ENCODE results near the gene TTC34. TPM values are rescaled to one million over a fixed set of nuclear protein-coding genes. Genes with fewer than 3 reads are reported as not detected.
"Not testable (repeated sequence)": the region's sequence is repeated elsewhere in the genome, so short reads cannot be mapped to it uniquely, and the experiment has no call there.

TTC34 gene
- polyA plus RNA-seq, 1 donor (not counting 4 experiments of a cell fraction or from before 2014, with no cell fraction given) = 0.04 TPM

DNA sequence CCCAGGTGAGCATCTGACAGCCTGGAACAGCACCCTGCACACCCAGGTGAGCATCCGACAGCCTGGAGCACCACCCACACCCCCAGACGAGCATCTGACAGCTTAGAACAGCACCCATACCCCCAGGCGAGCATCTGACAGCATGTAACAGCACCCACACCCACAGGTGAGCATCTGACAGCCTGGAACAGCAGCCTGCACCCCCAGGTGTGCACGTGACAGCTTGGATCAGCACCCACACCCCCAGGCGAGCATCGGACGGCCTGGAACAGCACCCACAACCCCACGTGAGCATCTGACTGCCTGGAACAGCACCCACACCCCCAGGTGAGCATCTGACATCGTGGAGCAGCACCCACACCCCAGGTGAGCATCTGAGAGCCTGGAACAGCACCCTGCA, 116.6 kb downstream of the TTC34 start:
- H3K27ac ChIP-seq (ENCODE audit: control insufficient read depth, insufficient read depth, low read length); dilution Hi-C loops (cut with MboI; ENCODE audit: extremely low pct_ligation_motif_present, low sequenced_read_pairs); DNase-seq (ENCODE audit: low read depth, low spot score); H2AFZ ChIP-seq (ENCODE audit: control insufficient read depth, low read length); H3K9ac ChIP-seq (ENCODE audit: control insufficient read depth, extremely low read depth, insufficient read depth, low read length); H3K79me2 ChIP-seq (ENCODE audit: control insufficient read depth, insufficient read depth, low read length); H3K9me3 ChIP-seq (ENCODE audit: control insufficient read depth, low read depth, low read length); FAIRE-seq; H4K20me1 ChIP-seq (ENCODE audit: control insufficient read depth, extremely low read depth, insufficient read depth, low read length); H3K4me2 ChIP-seq (ENCODE audit: control insufficient read depth, extremely low read depth, insufficient read depth, low read depth, low read length); H3K36me3 ChIP-seq (ENCODE audit: control insufficient read depth in 2 of 2, extremely low read depth in 1 of 2, insufficient read depth in 2 of 2, low read length in 2 of 2); H3K9me1 ChIP-seq (ENCODE audit: control insufficient read depth, extremely low read depth, insufficient read depth, low read length); H3K4me3 ChIP-seq (ENCODE audit: control insufficient read depth in 2 of 3, extremely low read depth in 1 of 3, insufficient read depth in 2 of 3, low read depth in 1 of 3, low read length in 3 of 3); H3K27me3 ChIP-seq (ENCODE audit: control insufficient read depth, extremely low read depth, insufficient read depth, low read length); H3K4me1 ChIP-seq (ENCODE audit: control insufficient read depth, extremely low read depth, insufficient read depth, low read length): not testable (repeated sequence)

DNA sequence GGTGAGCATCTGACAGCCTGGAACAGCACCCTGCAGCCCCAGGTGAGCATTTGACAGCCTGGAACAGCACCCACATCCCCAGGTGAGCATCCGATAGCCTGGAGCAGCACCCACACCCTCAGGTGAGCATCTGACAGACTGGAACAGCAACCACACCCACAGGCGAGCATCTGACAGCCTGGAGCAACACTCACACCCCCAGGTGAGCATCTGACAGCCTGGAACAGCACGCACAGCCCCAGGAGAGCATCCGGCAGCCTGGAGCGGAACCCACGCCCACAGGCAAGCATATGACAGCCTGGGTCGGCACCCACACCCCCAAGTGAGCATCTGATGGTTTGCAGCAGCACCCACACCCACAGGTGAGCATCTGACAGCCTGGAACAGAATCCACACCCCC, 117.5 kb downstream of the TTC34 start:
- H3K4me1 ChIP-seq (ENCODE audit: control insufficient read depth, extremely low read depth, insufficient read depth, low read length); H4K20me1 ChIP-seq (ENCODE audit: control insufficient read depth, extremely low read depth, insufficient read depth, low read length); H3K4me3 ChIP-seq (ENCODE audit: control insufficient read depth in 2 of 3, extremely low read depth in 1 of 3, insufficient read depth in 2 of 3, low read depth in 1 of 3, low read length in 3 of 3); dilution Hi-C loops (cut with MboI; ENCODE audit: extremely low pct_ligation_motif_present, low sequenced_read_pairs); H2AFZ ChIP-seq (ENCODE audit: control insufficient read depth, low read length); H3K9ac ChIP-seq (ENCODE audit: control insufficient read depth, extremely low read depth, insufficient read depth, low read length); H3K9me1 ChIP-seq (ENCODE audit: control insufficient read depth, extremely low read depth, insufficient read depth, low read length); H3K9me3 ChIP-seq (ENCODE audit: control insufficient read depth, low read depth, low read length); DNase-seq (ENCODE audit: low read depth, low spot score); H3K4me2 ChIP-seq (ENCODE audit: control insufficient read depth, extremely low read depth, insufficient read depth, low read depth, low read length); H3K79me2 ChIP-seq (ENCODE audit: control insufficient read depth, insufficient read depth, low read length); H3K27me3 ChIP-seq (ENCODE audit: control insufficient read depth, extremely low read depth, insufficient read depth, low read length); H3K27ac ChIP-seq (ENCODE audit: control insufficient read depth, insufficient read depth, low read length); FAIRE-seq; H3K36me3 ChIP-seq (ENCODE audit: control insufficient read depth in 2 of 2, extremely low read depth in 1 of 2, insufficient read depth in 2 of 2, low read length in 2 of 2): not testable (repeated sequence)

DNA sequence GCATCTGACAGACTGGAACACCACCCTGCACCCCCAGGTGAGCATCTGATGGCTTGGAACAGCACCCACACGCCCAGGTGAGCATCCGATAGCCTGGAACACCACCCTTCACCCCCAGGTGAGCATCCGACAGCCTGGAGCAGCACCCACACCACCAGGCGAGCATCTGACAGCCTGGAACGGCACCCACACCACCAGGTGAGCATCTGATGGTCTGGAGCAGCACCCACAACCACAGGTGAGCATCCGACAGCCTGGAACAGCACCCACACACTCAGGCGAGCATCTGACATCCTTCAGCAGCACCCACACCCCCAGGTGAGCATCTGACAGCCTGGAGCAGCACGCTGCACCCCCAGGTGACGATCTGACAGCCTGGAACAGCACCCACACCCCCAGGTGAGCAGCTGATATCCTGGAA, 118.2 kb downstream of the TTC34 start:
- DNase-seq (ENCODE audit: low read depth, low spot score); H3K9ac ChIP-seq (ENCODE audit: control insufficient read depth, extremely low read depth, insufficient read depth, low read length); H3K4me2 ChIP-seq (ENCODE audit: control insufficient read depth, extremely low read depth, insufficient read depth, low read depth, low read length); H3K27ac ChIP-seq (ENCODE audit: control insufficient read depth, insufficient read depth, low read length); H3K4me1 ChIP-seq (ENCODE audit: control insufficient read depth, extremely low read depth, insufficient read depth, low read length); H3K4me3 ChIP-seq (ENCODE audit: control insufficient read depth in 2 of 3, extremely low read depth in 1 of 3, insufficient read depth in 2 of 3, low read depth in 1 of 3, low read length in 3 of 3); FAIRE-seq; H3K27me3 ChIP-seq (ENCODE audit: control insufficient read depth, extremely low read depth, insufficient read depth, low read length); H3K9me3 ChIP-seq (ENCODE audit: control insufficient read depth, low read depth, low read length); H3K36me3 ChIP-seq (ENCODE audit: control insufficient read depth in 2 of 2, extremely low read depth in 1 of 2, insufficient read depth in 2 of 2, low read length in 2 of 2); dilution Hi-C loops (cut with MboI; ENCODE audit: extremely low pct_ligation_motif_present, low sequenced_read_pairs); H3K9me1 ChIP-seq (ENCODE audit: control insufficient read depth, extremely low read depth, insufficient read depth, low read length); H4K20me1 ChIP-seq (ENCODE audit: control insufficient read depth, extremely low read depth, insufficient read depth, low read length); H3K79me2 ChIP-seq (ENCODE audit: control insufficient read depth, insufficient read depth, low read length); H2AFZ ChIP-seq (ENCODE audit: control insufficient read depth, low read length): not testable (repeated sequence)

DNA sequence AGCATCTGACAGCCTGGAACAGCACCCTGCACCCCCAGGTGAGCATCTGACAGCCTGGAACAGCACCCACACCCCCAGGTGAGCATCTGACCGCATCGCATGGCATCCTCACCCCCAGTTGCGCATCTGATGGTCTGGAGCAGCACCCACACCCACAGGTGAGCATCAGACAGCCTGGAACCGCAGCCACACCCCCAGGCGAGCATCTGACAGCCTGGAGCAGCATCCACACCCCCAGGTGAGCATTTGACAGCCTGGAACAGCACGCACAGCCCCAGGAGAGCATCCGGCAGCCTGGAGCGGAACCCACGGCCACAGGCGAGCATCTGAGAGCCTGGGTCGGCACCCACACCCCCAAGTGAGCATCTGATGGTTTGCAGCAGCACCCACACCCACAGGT, 118.6 kb downstream of the TTC34 start:
- FAIRE-seq; dilution Hi-C loops (cut with MboI; ENCODE audit: extremely low pct_ligation_motif_present, low sequenced_read_pairs); H3K4me3 ChIP-seq (ENCODE audit: control insufficient read depth in 2 of 3, extremely low read depth in 1 of 3, insufficient read depth in 2 of 3, low read depth in 1 of 3, low read length in 3 of 3): not testable (repeated sequence)

DNA sequence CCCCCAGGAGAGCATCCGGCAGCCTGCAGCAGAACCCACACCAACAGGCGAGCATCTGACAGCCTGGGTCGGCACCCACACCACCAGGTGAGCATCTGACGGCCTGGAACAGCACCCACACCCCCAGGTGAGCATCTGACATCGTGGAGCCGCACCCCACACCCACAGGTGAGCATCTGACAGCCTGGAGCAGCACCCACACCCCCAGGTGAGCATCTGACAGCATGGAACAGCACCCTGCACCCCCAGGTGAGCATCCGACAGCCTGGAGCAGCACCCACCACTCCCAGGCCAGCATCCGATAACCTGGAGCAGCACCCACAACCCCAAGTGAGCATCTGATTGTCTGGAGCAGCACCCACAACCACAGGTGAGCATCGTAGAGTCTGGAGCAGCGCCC, 124.8 kb downstream of the TTC34 start:
- FAIRE-seq; dilution Hi-C loops (cut with MboI; ENCODE audit: extremely low pct_ligation_motif_present, low sequenced_read_pairs): not testable (repeated sequence)

More for the DNA sequence above, 118.6 kb downstream of the TTC34 start:
- H3K27me3 ChIP-seq (ENCODE audit: control insufficient read depth, extremely low read depth, insufficient read depth, low read length); DNase-seq (ENCODE audit: low read depth, low spot score); H4K20me1 ChIP-seq (ENCODE audit: control insufficient read depth, extremely low read depth, insufficient read depth, low read length); H3K36me3 ChIP-seq (ENCODE audit: control insufficient read depth in 2 of 2, extremely low read depth in 1 of 2, insufficient read depth in 2 of 2, low read length in 2 of 2); H3K4me1 ChIP-seq (ENCODE audit: control insufficient read depth, extremely low read depth, insufficient read depth, low read length); H3K27ac ChIP-seq (ENCODE audit: control insufficient read depth, insufficient read depth, low read length); H3K79me2 ChIP-seq (ENCODE audit: control insufficient read depth, insufficient read depth, low read length); H3K9ac ChIP-seq (ENCODE audit: control insufficient read depth, extremely low read depth, insufficient read depth, low read length); H2AFZ ChIP-seq (ENCODE audit: control insufficient read depth, low read length); H3K9me1 ChIP-seq (ENCODE audit: control insufficient read depth, extremely low read depth, insufficient read depth, low read length); H3K9me3 ChIP-seq (ENCODE audit: control insufficient read depth, low read depth, low read length); H3K4me2 ChIP-seq (ENCODE audit: control insufficient read depth, extremely low read depth, insufficient read depth, low read depth, low read length): not testable (repeated sequence)

More for the DNA sequence above, 124.8 kb downstream of the TTC34 start:
- not testable (repeated sequence) for H3K79me2 ChIP-seq (ENCODE audit: control insufficient read depth, insufficient read depth, low read length); H3K4me2 ChIP-seq (ENCODE audit: control insufficient read depth, extremely low read depth, insufficient read depth, low read depth, low read length); H3K9me1 ChIP-seq (ENCODE audit: control insufficient read depth, extremely low read depth, insufficient read depth, low read length); H3K4me1 ChIP-seq (ENCODE audit: control insufficient read depth, extremely low read depth, insufficient read depth, low read length); H4K20me1 ChIP-seq (ENCODE audit: control insufficient read depth, extremely low read depth, insufficient read depth, low read length); H3K9me3 ChIP-seq (ENCODE audit: control insufficient read depth, low read depth, low read length); H3K27me3 ChIP-seq (ENCODE audit: control insufficient read depth, extremely low read depth, insufficient read depth, low read length); H3K36me3 ChIP-seq (ENCODE audit: control insufficient read depth in 2 of 2, extremely low read depth in 1 of 2, insufficient read depth in 2 of 2, low read length in 2 of 2); H3K9ac ChIP-seq (ENCODE audit: control insufficient read depth, extremely low read depth, insufficient read depth, low read length); H3K4me3 ChIP-seq (ENCODE audit: control insufficient read depth in 2 of 3, extremely low read depth in 1 of 3, insufficient read depth in 2 of 3, low read depth in 1 of 3, low read length in 3 of 3); H2AFZ ChIP-seq (ENCODE audit: control insufficient read depth, low read length); H3K27ac ChIP-seq (ENCODE audit: control insufficient read depth, insufficient read depth, low read length); DNase-seq (ENCODE audit: low read depth, low spot score)
